Epithelial cell of proximal tubule (primary cell): ENCODE measurements around the gene PEMT. TPM values are rescaled to one million over a fixed set of nuclear protein-coding genes. Genes with fewer than 3 reads are reported as not detected.

Experiments
- DNase-seq: peaks from one replicate; pipeline ENCODE4 v3.0.0-alpha.2; 2011; ENCODE audit warnings: low read depth
- H3K4me3 ChIP-seq: 2 replicates; pipeline ENCODE4 v1.5.1; 2011; ENCODE audit warnings: low read depth, mild to moderate bottlenecking, low read length
- total RNA-seq: library from RNA; depleted of rRNA; stranded (reverse); fragments of >200 nt; gene quantifications from 2 replicates; pipeline ENCODE4 v1.2.3, GENCODE V29; 2015
- TF ChIP-seq, protein P1 (sequence below): conservative IDR thresholded peaks from 2 replicates; pipeline ENCODE4 v1.5.1; 2012; ENCODE audit warnings: low read depth, mild to moderate bottlenecking, low read length

PEMT gene
- total RNA-seq, 1 donor from 2014 or later, result 48.3 TPM

DNA sequence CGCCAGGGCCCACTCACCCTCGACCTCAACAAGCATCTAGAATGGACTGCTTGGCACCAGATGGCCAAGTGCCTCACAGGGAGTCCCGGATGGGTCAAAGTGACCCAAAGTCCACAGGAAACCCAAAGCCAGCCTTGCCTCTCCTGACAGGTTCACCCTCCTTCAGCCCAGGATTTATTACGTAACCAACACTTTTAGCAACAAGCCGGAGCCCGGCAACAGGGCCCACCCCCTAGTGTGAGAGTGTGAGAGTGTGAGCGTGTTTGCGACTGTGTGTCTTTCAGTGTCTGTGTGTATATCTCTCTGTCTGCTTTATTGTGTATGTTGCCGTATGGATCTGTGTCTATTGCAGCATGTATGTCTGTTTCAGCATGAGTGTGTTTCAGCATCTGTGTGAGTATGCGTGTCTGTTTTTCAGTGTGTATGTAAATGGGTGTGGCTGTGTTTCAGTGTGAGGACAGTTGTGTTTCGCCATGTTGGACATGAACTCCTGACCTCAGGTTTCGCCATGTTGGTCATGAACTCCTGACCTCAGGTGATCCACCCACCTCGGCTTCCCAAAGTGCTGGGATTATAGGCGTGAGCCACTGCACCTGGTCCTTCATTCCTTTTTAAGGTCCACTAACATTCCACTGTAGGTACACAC, 13.7 kb upstream of the PEMT start:
- DNase-seq, result no peak
- TF ChIP-seq, protein P1, sequence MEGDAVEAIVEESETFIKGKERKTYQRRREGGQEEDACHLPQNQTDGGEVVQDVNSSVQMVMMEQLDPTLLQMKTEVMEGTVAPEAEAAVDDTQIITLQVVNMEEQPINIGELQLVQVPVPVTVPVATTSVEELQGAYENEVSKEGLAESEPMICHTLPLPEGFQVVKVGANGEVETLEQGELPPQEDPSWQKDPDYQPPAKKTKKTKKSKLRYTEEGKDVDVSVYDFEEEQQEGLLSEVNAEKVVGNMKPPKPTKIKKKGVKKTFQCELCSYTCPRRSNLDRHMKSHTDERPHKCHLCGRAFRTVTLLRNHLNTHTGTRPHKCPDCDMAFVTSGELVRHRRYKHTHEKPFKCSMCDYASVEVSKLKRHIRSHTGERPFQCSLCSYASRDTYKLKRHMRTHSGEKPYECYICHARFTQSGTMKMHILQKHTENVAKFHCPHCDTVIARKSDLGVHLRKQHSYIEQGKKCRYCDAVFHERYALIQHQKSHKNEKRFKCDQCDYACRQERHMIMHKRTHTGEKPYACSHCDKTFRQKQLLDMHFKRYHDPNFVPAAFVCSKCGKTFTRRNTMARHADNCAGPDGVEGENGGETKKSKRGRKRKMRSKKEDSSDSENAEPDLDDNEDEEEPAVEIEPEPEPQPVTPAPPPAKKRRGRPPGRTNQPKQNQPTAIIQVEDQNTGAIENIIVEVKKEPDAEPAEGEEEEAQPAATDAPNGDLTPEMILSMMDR, result no peak
- no peak overlapping the region for H3K4me3 ChIP-seq

DNA sequence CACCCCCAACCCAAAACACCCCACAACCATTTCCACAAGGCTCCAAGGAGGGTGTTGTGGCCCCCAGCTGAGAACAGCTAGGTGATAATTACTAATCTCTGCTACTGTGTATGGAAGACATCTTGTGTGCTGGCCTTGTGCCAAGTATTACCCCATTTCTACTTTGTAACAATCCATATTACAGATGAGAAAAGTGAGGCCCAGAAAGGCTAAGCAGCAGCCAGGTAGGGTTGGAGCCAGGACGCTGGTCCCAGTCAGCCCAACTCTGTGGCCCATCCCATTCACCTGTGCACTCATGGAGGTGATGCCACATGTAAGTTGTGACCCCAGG, 12.4 kb upstream of the PEMT start:
- H3K4me3 ChIP-seq, result no peak overlapping the region
- no peak for DNase-seq
- TF ChIP-seq, protein P1, result no peak

DNA sequence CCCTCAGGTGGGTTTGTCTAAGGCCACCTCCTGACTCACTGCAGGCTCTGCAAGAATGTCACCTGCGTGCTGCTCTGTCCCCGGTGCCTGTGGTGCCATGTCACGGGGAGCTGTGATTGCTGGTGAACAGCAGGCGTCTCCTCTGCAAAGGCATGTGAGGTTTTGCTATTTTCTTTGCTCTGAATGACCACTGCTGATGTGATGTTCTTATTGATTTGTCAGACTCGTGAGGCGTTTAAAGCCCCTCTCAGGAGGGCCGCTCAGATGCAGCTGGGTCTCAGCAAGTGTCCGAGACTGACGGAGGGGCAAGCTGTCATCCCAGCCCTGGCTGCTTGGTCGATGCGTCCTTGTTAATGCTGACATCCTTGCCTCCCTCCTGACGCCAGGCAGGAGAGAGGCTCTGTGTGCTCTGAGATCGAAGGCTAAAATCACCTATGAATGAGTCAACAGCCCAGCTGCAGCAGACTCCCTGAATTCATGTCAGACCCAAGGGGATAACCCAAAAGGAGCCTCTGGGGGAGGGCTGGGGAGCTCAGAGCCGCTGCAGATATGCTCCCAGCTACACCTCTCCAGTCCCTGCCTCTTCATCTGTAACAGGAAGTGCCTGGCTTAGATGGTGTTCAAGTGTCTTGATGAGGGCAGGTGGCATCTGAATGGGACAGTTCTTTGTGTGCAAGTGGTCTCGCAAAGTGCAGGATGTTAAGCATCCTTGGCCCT, 11.8 kb upstream of the PEMT start:
- H3K4me3 ChIP-seq, result no peak overlapping the region
- DNase-seq, result no peak
- TF ChIP-seq, protein P1, result no peak

DNA sequence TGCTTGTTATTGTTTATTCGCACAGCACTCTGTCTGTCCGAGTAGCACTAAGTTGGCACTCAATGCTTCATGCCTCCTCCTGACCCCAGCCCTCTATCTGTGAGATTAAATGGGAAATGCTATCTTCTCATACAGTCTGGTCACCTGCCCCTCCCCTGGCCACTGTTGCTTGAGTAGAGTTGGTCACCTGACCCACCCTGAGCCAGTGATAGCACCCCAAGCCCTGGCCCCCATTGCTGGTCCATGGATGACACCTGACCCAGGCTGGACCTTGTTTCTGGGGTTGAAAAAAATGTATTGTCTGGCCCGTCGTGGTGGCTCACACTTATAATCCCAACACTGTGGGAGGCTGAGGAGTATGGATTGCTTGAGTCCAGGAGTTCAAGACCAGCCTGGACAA, 8.5 kb upstream of the PEMT start:
- TF ChIP-seq, protein P1, result no peak
- no peak for DNase-seq
- no peak overlapping the region for H3K4me3 ChIP-seq

DNA sequence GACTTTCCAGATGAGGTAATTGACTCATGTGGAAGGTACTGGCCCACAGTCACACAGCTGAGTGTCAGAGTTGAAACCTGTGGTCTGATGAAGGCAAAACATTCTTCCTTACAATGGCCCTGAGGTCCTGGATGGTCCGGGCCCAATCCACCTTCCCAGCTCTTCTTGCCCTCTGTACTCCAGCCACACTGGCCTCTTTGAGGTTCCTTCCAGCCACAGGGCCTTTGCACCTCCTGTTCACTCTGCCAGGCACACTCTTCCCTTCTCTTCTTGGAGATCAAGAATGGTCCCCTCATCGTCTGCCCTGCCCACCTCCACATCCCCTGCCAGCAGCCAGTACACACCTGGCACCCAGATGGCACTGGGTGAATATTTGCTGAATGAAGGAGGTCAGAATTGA, 6.5 kb upstream of the PEMT start:
- TF ChIP-seq, protein P1, result no peak
- no peak for DNase-seq
- no peak overlapping the region for H3K4me3 ChIP-seq

DNA sequence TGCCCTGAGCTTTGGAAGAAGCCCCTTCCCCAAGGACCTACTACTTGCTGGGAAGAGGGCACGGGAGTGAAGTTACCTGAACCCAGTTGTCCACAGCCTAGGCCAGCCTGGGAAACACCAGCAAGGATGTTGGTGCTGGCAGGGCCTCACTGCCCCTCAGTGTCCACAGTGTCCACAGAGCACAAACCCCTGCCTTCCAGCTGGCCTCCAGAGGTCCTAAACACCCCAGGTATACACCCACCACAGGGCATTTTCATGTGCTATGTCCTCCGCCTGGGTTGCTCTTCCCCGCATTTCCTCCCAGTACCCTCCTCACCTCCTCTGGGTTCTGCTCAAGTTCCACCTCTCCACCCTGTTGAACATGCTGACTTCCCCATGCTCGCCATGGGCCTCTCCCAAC, 4.2 kb upstream of the PEMT start:
- H3K4me3 ChIP-seq, result no peak overlapping the region
- TF ChIP-seq, protein P1, result no peak
- DNase-seq, result no peak

DNA sequence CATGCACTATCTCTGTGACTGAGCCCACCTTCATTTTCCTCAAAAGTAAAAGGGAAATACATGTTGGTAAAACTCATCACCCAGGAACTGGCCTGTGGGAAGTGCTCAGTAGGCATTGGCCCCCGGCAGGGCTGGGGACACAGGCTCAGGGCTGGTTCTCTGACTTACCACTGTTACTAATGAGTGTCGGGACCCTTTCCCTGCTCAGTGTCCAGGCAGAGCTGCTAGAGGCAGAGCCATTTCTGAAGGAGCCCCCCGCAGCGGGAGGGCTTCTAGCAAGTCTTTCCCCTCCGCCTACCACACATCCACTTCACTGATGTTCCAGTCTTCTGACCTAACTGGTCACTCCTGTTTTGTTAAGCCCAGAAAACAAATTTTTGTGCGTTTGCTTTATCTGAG, 1.7 kb upstream of the PEMT start:
- TF ChIP-seq, protein P1, result no peak
- no peak for DNase-seq
- no peak overlapping the region for H3K4me3 ChIP-seq
